OCI-LY3 (cell line): ENCODE data around the gene TIMMDC1.

Experiments
- CTCF ChIP-seq: fragments of 200-600, 300-600 bp; sonication (generic); IDR thresholded peaks from 2 replicates; pipeline ENCODE4 v1.5.1; 2014; ENCODE audit warnings: antibody characterized with exemption, low read length, low read depth
- EZH2phosphoT487 ChIP-seq: fragments of 200-600 bp; shearing (Covaris generic); IDR thresholded peaks from 2 replicates; pipeline ENCODE4 v1.6.1; 2018; ENCODE audit warnings: antibody characterized with exemption, mixed run types, low read depth

DNA sequence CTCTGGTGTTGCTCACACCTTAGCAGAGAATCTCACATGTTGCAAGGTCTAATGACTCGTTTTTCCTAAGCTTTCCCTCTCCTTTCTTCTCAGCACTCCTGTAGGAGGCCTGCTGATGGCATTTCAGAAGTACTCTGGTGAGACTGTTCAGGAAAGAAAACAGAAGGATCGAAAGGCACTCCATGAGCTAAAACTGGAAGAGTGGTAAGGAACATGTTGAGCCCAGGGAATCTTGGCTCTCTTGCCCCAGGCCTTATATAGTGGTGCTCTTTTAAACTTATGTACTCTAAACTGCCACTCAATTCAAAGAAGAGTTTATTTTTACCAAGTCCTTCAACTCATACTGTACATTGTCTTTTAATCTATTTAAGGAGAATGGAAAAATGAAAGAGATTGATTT, 18.8 kb downstream of the TIMMDC1 start:
- no peak for TF ChIP-seq EZH2phosphoT487
- TF ChIP-seq CTCF = no peak
